GM12892 (cell line): Measurements from ENCODE around the gene KIAA0513.
"Not testable (repeated sequence)": the region's sequence is repeated elsewhere in the genome, so short reads cannot be mapped to it uniquely, and the experiment has no call there.

Experiments
- POLR2A ChIP-seq: IDR thresholded peaks from 2 replicates; pipeline ENCODE4 v1.6.1; 2011; ENCODE audit warnings: low read depth, low read length, control low read depth
- POLR2AphosphoS5 ChIP-seq: IDR thresholded peaks from 2 replicates; pipeline ENCODE4 v1.6.1; 2011; ENCODE audit warnings: low read depth, low read length, control low read depth

- TF ChIP-seq POLR2A, POLR2AphosphoS5: not testable (repeated sequence)
These were observed 26.7 kb downstream of the KIAA0513 start for GRCh38 chr16:85054321-85054720.
